Suppressor macrophage treated with lipopolysaccharide for 1 hour (primary cell): ENCODE results near the gene PLA2G4E.

ENCODE experiments used
- DNase-seq, 3 donors: peaks; one replicate each; pipeline ENCODE4 v3.0.0-alpha.2; 2020 to 2022

PLA2G4E gene

GRCh38 chr15:41972253-41973242 lies 48.3 kb downstream of the PLA2G4E start, which contains the start of gene EHD4:
TSS of gene EHD4 (minus strand) at chr15:41972557. CDS start at chr15:41972494, 63 bp downstream.
- peak; percentile 99 to 100 (median 100) for DNase-seq

GRCh38 chr15:41971895-41972252 lies 49.0 kb downstream of the PLA2G4E start:
- DNase-seq: peak; percentile 44 to 73 (median 45)

- peak; percentile 89 to 93 (median 90) for DNase-seq
These were observed 49.5 kb downstream of the PLA2G4E start for GRCh38 chr15:41971089-41971894.

GRCh38 chr15:41970456-41970855 lies 50.4 kb downstream of the PLA2G4E start:
- no peak for DNase-seq

- peak; percentile 58 to 79 (median 63) for DNase-seq
These were observed 50.9 kb downstream of the PLA2G4E start for GRCh38 chr15:41969851-41970431.

GRCh38 chr15:41968701-41969100 lies 52.1 kb downstream of the PLA2G4E start:
- DNase-seq: peak; percentile 60 to 83 (median 74)

GRCh38 chr15:41967506-41968206 lies 53.2 kb downstream of the PLA2G4E start:
- DNase-seq: peak; percentile 90 to 96 (median 95)

GRCh38 chr15:41966920-41967465 lies 53.8 kb downstream of the PLA2G4E start:
- DNase-seq: peak; percentile 22 to 32 (median 28)

GRCh38 chr15:41966414-41966812 lies 54.4 kb downstream of the PLA2G4E start:
- DNase-seq: no peak

GRCh38 chr15:41965441-41966413 lies 55.1 kb downstream of the PLA2G4E start:
- no peak for DNase-seq

GRCh38 chr15:41961595-41962202 lies 59.1 kb downstream of the PLA2G4E start:
- no peak for DNase-seq

- peak; percentile 28 to 69 (median 48) for DNase-seq
These were observed 59.8 kb downstream of the PLA2G4E start for GRCh38 chr15:41961001-41961518.

GRCh38 chr15:41958002-41958420 lies 62.8 kb downstream of the PLA2G4E start:
- DNase-seq: no peak

GRCh38 chr15:41957021-41957897 lies 63.6 kb downstream of the PLA2G4E start:
- no peak for DNase-seq

- no peak for DNase-seq
These were observed 64.9 kb downstream of the PLA2G4E start for GRCh38 chr15:41955807-41956525.

GRCh38 chr15:41955100-41955499 lies 65.7 kb downstream of the PLA2G4E start:
- DNase-seq: no peak

- no peak for DNase-seq
These were observed 66.8 kb downstream of the PLA2G4E start for GRCh38 chr15:41954036-41954435.

GRCh38 chr15:41952013-41952563 lies 68.8 kb downstream of the PLA2G4E start:
- DNase-seq: no peak
